NCI-H345 (cell line): Measurements from ENCODE around the gene BICDL2.
A peak's percentile ranks its signal among the peaks of the same experiment; 100 is the strongest.

Experiments used
- DNase-seq: peaks from one replicate; lab custom pipeline; 2025; lab: John Stamatoyannopoulos, UW

The BICDL2 gene

DNA sequence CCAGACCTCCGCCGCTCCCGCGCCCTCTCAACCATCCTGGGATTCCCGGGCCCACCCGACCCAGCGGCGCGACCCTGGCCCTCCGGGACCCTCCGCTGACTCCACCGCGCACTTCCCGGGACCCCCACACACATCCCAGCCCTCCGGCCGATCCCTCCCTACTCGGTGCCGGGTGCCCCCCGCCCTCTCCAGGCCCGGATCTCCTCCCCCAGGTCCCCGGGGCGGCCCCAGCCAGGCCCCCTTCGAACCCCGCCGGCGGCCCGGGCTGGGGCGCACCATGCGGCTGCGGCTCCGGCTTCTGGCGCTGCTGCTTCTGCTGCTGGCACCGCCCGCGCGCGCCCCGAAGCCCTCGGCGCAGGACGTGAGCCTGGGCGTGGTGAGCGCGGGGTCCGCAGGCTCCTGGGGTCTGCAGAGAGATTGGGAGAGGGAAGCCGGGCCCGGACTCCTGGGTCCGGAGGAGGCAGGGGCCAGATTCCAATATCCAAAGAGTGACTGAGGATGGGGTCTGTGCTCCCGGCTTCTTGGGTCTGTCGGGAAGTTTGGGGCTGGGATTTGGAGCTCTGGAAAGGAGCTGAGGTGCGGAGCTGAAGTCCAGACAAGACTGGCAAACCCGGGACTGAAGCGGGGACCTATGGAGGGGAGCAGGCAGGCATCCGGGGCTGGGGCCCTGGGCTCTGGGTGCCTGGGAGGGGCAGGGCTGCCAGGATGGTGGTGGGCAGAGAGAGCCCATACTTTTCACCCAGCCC lies 10.1 kb upstream of the BICDL2 start:
- no peak for DNase-seq

DNA sequence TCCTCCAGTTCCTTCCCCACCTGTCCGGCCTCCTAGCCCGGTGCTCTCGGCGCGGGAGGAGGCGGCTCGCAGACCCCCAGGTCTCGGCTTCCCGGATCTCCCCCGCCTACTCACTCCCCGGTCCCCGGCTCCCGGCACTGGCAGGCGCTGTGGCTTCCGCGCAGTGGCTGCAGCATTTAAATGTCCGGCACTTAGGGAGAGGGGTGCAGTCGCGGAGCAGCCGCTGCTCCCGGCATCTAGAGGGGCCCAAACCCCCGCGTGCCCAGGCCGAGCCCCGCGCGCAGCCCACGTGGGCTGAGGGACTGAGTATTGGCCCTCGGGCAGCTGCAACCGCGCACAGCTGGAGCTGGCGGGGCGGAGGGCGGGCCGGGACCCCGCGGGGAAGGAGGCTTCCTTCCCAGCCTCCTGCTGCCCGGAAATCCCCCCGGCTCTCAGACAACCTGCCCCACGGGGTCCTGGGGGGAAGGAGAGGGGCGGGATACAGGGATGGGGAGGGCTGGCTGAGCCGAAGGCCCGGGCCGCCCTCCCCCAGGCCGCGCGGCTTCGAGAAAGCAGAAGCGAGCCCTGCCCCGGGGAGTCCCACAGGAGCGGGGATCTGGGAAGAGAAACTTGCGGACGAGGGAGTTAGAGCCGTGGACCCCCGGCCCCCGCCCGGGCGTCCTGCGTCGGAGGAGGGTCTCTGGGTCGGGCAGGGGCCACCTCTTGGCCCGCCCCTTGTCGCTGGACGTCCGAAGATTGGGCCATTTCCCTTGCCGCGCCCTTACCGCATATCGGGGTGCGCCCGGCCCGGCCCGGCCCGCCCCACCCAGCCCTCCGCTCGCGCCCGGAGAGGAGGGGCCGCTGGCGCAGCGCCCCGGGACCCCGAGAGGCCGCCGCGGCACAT lies 9.3 kb upstream of the BICDL2 start, which contains the start of gene MMP25:
MMP25 (plus strand) TSS at position 804 of the 883 bp plus-strand sequence. CDS start 357 bp downstream, outside the sequence.
- no peak for DNase-seq

DNA sequence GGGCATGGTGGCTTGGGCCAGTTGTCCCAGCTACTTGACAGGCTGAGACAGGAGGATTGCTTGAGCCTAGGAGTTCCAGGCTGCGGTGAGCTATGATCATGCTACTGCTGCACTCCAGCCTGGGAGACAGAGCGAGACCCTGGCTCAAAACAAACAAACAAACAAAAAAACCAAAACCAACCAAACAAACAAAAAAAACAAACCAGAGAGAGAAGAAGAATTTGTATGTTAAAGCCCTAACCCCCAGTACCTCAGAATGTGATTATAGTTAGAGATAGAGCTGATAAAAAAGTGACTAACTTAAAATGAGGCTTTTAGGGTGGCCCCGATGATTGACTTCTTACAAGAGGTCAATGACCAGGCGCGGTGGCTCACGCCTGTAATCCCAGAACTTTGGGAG lies 8.0 kb upstream of the BICDL2 start:
- no peak for DNase-seq

DNA sequence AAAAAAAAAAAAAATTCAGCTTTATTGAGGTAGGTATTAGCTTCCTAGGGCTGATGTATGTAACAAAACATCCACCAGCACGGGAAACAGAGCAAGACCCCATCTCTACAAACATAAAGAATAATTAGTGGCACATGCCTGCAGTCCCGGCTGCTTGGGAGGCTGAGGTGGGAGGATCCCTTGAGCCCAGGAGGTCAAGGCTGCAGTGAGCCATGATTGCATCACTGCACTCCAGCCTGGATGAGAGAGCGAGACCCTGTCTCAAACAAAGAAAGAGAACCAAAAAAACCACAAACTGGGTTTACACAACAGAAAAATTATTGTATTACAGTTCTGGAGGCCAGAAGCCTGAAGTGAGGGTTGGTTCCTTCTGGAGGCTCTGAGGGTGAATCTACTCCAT lies 5.6 kb upstream of the BICDL2 start:
- no peak for DNase-seq

DNA sequence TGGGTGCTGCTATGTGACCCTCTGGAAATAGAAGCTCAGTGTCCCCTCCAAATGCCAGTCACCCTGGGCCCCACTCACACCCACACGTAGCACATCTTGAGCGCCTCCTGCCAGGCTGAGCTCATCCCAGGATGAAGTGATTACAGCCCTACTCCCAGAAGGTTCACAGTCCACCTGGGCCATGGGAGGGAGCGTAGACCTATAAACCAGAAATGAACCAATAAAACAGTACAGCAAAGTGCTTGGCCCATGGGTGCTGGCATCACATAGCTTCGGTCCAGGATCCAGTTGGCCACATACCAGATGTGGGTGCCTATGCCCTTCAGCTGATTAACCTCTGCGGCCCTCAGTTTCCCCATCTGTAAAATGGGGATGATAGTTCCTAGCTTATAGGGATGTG lies 2.2 kb upstream of the BICDL2 start:
- no peak for DNase-seq

DNA sequence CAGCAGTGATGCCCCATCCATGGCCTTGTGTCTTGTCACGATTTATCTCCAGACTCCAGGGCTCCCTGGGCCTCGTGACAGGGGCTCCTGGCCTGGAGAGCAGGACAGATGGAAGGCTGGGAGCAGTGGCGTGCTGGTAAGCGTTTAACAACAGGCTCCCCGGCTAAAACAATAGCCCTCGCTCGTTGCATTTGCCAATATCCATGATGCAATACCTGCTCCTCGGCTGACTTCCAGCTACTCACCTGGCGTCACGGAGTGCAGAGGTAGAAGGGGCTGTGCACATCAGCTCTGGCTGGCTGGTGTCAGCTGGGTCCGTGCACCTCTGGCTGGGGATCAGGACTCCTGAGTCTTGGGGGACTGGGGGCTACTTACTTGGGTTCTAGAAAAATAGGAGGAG lies 1.5 kb upstream of the BICDL2 start:
- peak; percentile 63 for DNase-seq

DNA sequence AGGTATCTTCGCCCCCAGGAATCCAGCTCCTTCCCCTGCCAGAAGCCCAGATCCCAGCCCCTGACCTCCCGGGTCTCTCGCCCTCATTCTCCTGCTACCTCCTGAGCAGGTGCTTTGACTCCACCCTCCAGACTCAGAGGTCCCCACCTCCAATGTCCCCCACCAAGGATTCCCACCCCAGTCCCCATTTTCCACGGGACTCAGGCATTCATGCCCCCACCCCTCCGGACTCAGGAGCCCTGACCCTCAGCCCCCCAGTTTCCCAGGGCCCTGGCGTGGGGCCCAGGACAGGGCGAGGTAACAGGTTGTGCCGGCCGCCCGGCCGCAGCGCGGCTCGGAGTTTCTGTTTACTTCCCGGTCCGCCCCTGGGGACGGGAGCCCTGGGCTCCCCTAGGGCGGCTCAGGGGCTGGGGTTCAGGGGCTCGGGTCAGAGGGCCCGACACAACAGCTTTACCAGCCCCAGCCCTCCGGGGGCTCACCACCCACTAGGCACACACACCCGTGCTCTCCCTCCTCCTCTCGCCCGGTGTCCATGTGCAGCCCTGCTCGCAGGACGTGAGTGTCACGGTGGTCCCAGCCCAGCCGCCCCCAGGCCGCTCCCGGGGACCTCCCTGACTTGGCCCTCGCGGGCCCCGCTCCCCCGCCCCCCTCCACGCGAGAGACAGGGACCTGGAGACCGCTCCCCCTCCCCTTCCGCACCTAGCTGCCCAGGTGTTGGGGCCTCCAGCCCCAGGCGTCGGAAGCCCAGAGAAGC lies 595 bp downstream of the BICDL2 start:
- DNase-seq = no peak

DNA sequence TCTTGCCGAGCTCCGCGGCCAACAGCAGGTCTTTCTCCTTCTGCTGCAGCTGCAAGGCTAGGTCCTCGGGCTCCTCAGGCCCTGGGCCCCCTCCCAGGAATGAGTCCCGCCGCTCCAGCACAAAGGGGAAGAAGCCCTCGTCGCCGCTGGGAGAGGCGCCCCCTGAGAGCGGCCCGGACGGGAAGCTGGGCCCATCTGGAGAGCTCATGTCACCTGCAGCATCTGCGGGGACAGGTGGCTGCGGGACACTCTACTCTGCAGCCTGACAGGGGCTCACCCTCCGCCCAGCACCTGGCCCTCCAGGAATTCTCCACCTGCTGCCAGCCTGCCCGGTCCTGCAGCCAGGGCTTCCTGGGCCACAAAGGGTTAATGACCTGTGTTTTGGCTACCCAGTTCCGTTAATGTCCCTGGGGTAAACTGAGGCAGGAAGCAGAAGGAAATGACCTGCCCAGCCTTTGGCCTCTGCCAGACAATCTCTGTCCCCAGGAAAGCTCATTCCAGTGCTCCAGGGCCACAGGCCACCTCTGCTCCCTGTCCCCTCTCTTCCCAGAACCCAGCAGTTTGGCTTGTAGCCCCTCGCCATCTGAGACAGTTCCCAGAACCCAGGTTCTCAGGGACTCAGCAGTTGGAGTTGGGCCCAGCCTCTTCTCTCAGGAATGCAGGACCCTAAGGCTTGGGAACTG lies 1.3 kb downstream of the BICDL2 start:
- no peak for DNase-seq

DNA sequence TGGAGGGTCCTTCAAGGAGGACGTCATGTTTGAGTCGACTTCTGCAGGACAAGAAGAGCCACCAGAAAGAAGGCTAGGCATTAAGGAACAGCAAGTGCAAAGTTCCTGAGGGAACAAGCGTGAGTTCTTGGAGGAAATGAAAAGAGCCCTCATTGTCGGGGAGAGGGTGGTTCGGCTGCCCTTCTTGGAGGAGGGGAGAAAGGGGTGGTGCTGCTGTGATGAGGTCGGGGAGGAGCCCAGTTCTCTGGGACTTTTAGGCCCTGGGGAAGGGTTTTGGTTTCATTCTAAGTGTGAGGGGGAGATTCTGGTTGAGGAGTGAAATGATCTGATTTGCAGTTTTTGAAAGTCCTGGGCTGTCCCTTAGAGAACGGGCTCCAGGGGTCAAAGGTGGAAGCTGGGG lies 4.1 kb downstream of the BICDL2 start:
- no peak for DNase-seq

DNA sequence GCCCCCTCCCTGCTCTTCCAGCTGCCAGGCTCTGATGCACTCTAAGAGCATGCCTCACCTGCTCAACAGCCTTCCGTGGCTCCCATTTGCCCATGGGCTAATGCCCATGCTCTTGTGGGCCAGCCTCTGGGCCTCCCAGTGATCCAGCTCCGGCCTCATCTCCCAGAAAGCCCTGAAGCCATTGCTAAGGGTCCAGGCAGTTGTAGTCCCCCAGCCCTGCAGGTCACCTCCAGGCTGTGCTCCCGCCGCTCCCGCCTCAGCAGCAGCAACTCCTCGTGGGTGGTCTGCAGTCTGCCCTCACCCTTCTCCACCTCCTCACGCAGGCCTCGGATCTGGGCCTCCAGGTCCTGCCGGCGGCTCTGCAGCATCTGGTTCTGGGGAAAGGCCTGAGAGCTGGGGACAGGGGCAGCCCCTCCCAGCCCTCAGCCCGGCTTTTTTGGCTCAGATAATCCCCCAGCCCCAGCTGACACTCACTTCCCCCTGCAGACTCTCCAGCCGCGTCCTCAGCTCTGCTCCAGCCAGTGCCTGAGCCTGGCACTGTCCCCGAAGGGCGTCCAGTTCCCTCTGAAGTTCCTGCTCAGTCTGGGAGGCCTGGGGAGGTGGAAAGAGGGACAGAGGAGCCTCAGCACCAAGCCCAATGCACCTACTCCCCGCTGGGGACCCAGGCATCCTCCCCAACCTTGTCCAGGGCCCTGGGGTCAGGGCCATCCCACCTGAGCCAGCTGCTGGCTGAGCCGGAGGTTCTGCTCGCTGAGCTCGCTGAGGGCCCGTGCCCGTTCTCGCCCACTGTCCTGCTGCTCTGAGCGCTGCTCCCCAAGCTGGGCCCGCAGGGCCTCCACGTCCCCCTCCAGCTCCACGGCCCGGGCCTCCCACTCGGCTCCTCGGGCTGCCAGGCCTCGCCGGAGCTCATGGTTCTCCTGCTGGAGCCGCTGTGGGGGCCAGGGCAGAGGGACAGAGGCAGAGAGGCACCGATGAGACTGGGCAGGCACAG lies 6.2 kb downstream of the BICDL2 start:
- DNase-seq = no peak

DNA sequence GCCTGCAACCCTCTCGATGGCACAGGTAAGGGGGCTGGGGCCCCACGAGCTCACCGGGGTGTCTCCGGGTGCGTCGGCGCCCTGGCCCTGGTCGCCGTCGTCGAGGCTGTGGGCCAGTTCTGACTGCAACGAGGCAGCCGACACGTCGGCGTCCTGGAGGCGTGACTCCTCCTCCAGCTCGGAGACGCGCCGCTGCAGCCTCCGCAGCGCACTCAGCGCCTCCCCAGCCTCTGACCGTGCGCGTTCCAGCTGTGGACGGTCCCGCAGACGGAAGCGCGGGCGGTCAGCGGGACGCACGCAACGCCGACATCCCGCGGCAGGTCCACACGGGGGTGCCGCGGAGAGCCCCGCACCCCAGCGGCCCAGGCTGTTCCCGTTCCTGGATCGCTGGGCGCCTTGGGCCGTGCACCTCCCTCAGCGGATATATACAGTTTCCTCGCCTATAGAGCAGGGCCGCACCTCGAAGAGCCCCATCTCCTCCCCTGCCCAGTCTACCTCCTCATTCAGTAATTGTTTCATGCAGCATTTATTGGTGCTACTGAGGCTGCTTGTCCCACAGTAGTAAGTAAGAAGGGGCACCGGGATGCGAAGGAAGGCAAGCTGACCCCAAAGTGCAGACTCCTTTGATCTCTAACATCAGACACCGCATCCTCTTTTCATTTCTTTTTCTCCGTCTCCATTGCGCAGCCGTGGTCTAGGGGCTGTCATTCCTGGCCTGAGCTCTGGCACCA lies 7.1 kb downstream of the BICDL2 start:
- peak; percentile 40 for DNase-seq

DNA sequence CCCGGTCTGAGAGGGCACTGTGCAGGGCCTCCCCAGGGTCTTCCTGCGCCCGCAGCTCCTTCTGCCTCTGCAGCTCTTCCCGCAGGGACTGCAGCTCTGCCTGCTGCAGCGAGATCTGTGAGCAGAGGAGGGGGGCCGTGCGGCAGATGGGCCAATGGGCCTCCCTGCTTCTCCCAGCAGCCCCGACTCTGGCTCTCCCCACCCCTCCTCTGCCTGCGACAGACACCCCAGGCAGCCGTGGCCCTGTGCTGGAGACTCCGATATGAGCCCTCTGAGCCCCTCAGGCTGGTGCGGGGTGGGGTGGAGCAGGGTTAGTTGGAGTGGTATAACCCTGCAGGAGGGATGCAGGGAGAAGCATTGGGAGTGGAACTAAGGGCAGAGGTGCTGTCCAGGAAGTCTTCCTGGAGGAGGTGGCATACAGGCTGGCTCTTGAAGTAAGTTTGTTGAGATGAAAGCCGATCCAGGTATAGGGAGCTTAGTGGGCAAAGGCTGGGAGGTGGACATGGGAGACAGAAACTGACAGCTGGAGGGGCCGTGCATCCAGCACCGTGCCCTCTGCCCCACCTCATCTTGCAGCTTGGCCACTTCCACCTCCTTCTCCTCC lies 7.9 kb downstream of the BICDL2 start:
- peak; percentile 28 for DNase-seq

DNA sequence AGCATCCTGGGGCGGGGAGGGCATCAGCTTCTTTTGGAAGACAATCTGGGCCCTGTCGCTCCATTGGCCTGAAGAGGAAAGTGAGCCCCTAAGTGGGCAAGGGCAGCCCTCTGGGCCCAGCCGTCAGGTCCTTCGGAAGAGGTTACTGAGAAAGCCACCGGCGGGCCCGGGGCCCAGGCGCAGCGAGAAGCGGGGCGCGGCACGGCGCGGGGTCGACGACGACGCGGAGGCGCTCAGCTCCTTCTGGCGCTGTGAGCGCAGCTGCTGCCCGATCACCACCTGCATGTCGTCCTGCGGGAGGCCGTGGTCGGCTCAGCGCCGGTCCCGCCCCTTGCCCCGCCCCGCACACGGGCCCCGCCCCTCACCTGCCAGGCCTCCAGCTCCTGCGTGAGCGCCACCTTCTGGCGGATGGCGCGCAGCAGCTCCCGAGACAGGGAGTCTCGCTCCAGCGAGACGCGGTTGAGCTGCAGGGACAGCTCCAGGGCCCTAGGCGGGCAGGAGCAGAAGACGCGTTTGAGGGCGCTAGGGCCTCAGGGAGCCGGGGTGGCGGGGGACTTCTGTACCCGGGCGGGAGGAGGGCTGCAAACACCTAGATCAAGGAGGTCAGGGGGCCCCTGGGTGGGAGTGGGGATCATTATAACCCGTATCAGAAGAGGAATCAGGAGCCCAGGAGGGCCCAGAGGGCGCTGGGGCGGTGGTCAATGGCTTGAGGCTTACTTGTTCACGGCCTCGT lies 8.6 kb downstream of the BICDL2 start:
- DNase-seq = peak; percentile 93

DNA sequence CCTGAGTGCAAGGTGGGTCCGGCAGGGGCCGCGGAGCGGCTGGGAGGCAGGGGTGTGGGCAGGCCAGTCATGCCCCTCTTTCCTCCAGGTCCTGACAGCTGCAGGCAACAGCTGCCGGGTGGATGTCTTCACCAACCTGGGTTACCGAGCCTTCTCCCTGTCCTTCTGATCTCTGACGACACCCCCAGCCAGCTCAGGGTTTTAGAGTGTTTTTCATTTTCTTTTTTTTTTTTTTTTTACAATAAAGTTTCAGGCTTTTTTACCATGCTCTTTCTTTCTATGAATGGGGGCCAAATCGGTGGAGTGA lies 9.3 kb downstream of the BICDL2 start:
- no peak for DNase-seq

DNA sequence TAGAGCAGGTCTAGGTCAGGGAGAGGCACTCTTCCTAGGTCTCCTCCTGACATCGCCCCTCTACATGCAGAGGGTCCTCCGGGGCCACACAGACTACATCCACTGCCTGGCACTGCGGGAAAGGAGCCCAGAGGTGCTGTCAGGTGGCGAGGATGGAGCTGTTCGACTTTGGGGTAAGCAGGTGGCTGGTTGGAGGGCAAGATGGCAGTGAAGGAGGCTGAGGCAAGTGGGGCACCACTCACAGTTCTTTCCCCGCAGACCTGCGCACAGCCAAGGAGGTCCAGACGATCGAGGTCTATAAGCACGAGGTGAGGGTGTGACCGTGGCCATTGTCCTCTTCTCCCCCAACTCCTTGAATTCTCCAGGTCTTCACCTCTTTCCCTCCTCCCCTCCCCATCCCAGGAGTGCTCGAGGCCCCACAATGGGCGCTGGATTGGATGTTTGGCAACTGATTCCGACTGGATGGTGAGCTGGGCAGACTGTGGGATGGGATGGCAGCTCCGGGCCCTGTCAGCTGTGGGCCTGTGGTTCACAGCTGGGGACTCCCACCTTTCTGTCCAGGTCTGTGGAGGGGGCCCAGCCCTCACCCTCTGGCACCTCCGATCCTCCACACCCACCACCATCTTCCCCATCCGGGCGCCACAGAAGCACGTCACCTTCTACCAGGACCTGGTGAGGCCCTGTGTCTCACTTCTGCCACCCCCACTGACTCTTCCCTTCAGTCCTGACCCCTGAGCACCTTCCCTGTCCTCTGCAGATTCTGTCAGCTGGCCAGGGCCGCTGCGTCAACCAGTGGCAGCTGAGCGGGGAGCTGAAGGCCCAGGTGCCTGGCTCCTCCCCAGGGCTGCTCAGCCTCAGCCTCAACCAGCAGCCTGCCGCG lies 9.9 kb downstream of the BICDL2 start:
- DNase-seq = no peak

DNA sequence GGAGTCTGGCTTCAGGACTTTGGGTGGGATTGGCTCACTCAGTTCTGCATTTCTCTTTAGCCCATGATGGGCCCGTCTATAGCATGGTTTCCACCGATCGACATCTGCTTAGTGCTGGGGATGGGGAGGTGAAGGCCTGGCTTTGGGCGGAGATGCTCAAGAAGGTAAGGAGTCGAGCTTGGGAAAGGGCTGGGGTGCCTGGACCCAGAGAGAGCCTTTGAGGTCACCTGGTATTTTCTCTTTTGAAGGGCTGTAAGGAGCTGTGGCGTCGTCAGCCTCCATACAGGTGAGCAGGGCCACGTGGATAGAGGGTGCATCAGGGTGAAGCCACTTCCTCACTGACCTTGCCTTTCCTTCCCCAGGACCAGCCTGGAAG lies 10.8 kb downstream of the BICDL2 start:
- DNase-seq = no peak

DNA sequence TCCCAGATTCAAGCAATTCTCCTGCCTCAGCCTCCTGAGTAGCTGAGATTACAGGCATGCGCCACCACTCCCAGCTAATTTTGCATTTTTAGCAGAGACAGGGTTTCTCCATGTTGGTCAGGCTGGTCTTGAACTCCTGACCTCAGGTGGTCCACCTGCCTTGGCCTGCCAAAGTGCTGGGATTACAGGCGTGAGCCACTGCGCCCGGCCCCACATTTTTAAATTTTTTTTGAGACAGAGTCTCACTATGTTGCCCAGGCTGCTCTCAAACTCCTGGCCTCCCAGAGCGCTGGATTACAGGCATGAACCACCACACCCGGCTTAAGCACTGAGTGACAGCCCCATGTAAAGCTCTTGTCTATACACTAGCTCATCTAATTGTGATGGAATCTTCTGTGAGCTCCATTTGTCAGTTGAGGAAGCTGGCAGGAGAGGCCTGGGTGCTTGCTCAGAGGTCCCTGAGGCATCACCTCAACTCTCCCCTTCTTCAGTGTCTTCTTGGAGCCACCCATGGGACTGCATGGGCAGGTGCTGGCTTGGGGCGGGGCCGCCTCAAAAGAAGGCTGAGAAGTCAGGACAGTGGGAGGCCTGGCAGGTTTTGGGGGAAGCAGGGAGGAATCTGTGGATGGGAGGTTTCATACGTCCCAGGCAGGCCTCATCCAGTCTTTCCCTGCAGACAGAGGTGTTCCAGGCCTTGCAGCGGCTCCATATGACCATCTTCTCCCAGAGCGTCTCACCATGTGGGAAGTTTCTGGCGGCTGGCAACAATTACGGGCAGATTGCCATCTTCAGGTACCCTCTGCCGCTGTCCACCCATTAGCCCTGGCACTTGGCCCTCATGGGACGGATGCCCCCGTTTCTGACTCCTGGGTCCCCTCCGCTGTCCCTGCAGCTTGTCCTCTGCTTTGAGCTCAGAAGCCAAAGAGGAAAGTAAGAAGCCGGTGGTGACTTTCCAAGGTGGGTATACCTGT lies 11.4 kb downstream of the BICDL2 start:
- no peak for DNase-seq
